ENCODE measurements around the gene ARHGEF28. TPM values are rescaled to one million over a fixed set of nuclear protein-coding genes. Genes with fewer than 3 reads are reported as not detected.

Gene ARHGEF28
- total RNA-seq, 1 donor from 2014 or later, result 66.1 TPM

DNA sequence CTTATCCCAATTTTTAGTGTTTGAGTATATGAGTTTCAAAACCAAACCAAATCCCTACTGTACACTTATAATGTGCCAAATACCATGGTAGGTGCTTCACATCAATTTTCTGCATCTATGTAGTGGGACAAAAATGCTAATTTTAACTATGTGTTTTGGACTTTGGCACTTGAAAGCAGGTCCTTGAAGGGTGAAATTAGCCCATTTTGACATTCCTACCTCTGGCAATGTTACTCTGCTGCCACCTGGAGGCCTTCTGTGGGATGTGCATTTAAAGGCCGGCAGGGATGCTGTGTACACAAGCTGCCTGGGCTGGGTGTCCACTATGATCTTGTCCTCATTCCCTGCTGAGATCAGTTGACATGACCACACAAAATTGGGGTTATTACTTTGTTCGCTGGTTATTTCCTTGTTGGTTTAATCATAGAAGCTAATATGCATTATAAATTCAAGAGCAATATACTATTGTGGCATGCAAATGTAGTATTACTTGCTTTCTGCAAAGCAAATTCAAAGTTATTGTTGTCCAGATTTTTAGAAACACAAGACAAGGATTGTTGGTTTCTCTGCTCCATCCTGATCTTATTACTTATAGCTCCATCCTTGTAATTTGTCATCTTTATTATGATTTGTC is 166.8 kb downstream of the ARHGEF28 start:
- H3K27me3 ChIP-seq (ENCODE audit: control insufficient read depth, insufficient read depth, low read length), result no peaks in the 10 kb centered on the region
- H3K4me3 ChIP-seq (ENCODE audit: low read depth, low read length), result no peak overlapping the region
- TF ChIP-seq, protein P1, sequence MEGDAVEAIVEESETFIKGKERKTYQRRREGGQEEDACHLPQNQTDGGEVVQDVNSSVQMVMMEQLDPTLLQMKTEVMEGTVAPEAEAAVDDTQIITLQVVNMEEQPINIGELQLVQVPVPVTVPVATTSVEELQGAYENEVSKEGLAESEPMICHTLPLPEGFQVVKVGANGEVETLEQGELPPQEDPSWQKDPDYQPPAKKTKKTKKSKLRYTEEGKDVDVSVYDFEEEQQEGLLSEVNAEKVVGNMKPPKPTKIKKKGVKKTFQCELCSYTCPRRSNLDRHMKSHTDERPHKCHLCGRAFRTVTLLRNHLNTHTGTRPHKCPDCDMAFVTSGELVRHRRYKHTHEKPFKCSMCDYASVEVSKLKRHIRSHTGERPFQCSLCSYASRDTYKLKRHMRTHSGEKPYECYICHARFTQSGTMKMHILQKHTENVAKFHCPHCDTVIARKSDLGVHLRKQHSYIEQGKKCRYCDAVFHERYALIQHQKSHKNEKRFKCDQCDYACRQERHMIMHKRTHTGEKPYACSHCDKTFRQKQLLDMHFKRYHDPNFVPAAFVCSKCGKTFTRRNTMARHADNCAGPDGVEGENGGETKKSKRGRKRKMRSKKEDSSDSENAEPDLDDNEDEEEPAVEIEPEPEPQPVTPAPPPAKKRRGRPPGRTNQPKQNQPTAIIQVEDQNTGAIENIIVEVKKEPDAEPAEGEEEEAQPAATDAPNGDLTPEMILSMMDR (IDR thresholded peaks at IDR 0.05; ENCODE audit: insufficient read depth, low read length, poor library complexity, severe bottlenecking), result peak; percentile 97
- H3K36me3 ChIP-seq (ENCODE audit: control insufficient read depth, insufficient read depth, low read length), result peaks cover 2% of the 10 kb centered on the region
- no peak for DNase-seq (ENCODE audit: low read depth)

GRCh38 chr5:73793911-73794310 is 167.9 kb downstream of the ARHGEF28 start:
- Histone ChIP-seq H3K36me3 (ENCODE audit: control insufficient read depth, insufficient read depth, low read length) (peaks cover 2% of the 10 kb centered on the region), H3K27me3 (ENCODE audit: control insufficient read depth, insufficient read depth, low read length) (no peaks in the 10 kb centered on the region), H3K4me3 (ENCODE audit: low read depth, low read length) (no peak overlapping the region)
- DNase-seq (ENCODE audit: low read depth), result no peak
- TF ChIP-seq, protein P1 (IDR thresholded peaks at IDR 0.05; ENCODE audit: insufficient read depth, low read length, poor library complexity, severe bottlenecking), result no peak

DNA sequence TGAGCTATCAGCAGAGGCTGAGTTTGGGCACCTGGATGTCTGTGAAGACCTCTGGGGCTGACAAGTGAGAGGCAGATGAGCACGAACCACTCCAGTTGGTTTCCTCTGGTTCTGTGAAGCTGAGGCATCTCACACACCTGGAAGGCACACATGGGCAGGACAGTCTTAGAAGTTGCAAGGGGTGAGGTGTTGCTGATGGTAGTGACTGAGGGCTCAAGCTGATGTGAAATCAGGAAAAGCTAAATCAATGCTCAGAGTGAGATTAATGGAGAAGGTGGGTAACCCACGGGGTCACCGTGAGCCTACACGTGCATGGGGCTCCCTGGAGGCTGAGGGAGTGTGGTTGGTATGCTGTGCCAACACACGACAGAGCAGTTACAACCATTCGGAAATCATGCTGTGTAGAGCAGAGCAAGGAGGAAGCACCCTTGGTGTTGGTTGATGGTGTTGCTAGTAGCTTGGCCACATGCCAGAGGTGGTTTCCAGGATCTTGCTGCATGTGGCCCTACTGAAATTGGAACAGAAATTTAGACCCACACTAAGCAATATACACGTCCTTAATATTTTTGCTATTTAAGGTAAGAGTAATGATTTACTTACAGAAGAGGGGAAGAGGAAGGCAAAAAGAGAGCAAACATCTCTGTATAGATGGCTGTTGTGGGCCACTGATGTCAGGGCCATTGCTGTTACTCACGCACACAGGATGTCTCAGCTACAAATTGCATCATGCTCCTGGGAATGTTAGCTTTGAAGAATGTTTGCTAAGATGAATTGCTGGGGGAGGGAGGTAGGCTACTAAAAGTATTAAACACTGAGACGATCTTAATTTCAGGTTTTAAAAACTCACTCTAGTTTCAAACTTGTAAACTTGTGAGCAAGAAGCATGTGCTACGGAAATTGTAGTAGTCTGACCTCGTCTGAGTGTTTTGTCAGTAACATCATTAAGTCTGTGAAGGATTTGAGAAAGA is 170.5 kb downstream of the ARHGEF28 start:
- peak; percentile 93 for DNase-seq (ENCODE audit: low read depth)
- Histone ChIP-seq H3K4me3 (ENCODE audit: low read depth, low read length) (no peak overlapping the region), H3K36me3 (ENCODE audit: control insufficient read depth, insufficient read depth, low read length) (peaks cover 2% of the 10 kb centered on the region), H3K27me3 (ENCODE audit: control insufficient read depth, insufficient read depth, low read length) (no peaks in the 10 kb centered on the region)
- TF ChIP-seq, protein P1 (IDR thresholded peaks at IDR 0.05; ENCODE audit: insufficient read depth, low read length, poor library complexity, severe bottlenecking), result no peak

- DNase-seq (ENCODE audit: low read depth), result no peak
- peaks cover 2% of the 10 kb centered on the region for H3K36me3 ChIP-seq (ENCODE audit: control insufficient read depth, insufficient read depth, low read length)
- H3K4me3 ChIP-seq (ENCODE audit: low read depth, low read length), result no peak overlapping the region
- no peaks in the 10 kb centered on the region for H3K27me3 ChIP-seq (ENCODE audit: control insufficient read depth, insufficient read depth, low read length)
- TF ChIP-seq, protein P1 (IDR thresholded peaks at IDR 0.05; ENCODE audit: insufficient read depth, low read length, poor library complexity, severe bottlenecking), result no peak
Observed at GRCh38 chr5:73797132-73797510, 171.1 kb downstream of the ARHGEF28 start.

DNA sequence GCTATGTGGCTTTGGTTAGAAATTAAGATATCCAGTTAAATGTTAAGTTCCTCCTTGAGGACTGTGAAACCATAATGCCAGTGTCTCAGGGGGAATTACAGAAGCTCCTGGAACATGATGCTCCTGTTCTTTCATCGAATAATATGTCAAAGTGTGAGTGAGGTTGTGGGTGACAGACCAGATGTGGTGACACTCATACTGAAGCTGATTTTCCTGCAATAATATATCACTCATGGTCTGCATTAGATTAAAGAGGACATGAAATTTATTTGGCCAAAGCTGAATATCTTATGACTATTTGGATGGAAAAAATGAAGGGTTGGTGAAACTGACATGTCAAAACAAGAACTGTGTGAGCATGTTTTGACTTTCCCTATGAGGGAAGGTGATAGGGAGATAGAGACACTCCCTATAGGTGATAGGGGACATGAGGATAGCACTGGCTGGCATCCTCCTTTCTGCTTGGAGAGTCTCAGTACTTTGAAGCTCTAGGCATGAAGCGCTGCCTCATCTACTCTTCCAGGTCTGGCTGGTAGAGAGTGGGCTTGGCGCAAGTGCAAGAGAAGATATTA is 173.5 kb downstream of the ARHGEF28 start:
- TF ChIP-seq, protein P1 (IDR thresholded peaks at IDR 0.05; ENCODE audit: insufficient read depth, low read length, poor library complexity, severe bottlenecking), result no peak
- H3K36me3 ChIP-seq (ENCODE audit: control insufficient read depth, insufficient read depth, low read length), result peaks cover 2% of the 10 kb centered on the region
- no peak for DNase-seq (ENCODE audit: low read depth)
- H3K27me3 ChIP-seq (ENCODE audit: control insufficient read depth, insufficient read depth, low read length), result no peaks in the 10 kb centered on the region
- H3K4me3 ChIP-seq (ENCODE audit: low read depth, low read length), result no peak overlapping the region

Data from kidney epithelial cell (primary cell).